Left kidney (tissue), 2 donors: ENCODE measurements around the gene SLC12A7. TPM values are rescaled to one million over a fixed set of nuclear protein-coding genes. Genes with fewer than 3 reads are reported as not detected.

Experiments
- DNase-seq: peaks from one replicate; pipeline ENCODE4 v3.0.0-alpha.2; 2013
- polyA plus RNA-seq: library from polyadenylated mRNA; unstranded; fragments of 120-200 nt; gene quantifications from one replicate; pipeline ENCODE4 v1.2.1, GENCODE V29; 2013; ENCODE audit not compliant: insufficient read length

Gene SLC12A7
- polyA plus RNA-seq, 1 donor, result 38.3 TPM

DNA sequence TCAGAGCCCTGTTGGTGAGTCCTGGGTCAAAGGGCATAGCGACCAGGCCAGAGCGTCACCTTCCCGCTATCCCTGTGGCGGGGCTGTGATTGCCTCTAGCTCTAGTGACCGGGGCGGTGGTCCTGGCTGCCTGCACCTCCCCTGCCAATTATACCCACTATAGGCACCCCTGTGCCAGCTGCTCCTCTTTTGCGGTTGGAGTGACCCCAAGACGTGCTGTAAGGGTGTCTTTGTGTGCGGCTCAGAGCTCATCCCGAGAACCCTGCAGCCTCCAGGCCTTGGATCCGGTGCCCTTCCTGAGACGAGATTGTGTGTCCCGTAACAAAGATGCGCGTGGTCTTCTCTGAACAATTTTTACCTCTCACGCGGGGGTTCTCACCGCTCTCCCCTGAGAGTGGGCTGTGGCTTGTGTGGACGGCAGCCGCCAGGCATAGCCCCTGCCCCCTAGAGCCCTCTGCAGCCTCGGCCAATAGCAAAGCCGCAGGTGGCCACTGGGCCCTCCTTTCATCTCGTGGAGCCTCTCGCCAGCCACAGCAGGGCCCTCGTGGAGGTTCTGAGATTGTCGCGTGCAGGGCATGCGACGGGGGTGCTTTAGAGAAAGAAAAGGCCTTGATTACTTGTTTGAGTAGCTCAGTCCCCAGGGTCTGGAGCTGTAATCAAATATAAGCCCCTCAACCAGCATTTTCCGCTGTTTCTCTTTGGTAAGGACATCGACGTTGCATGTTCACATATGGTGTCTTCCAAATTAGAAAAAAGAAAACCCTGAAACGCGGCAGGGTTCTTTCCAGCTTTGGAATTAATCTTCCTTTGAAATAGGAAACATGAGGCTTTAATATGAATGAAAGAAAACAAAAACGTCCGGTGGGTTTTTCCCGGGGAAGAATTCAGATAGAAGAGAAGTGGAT, 92.6 kb downstream of the SLC12A7 start:
- no peak for DNase-seq

DNA sequence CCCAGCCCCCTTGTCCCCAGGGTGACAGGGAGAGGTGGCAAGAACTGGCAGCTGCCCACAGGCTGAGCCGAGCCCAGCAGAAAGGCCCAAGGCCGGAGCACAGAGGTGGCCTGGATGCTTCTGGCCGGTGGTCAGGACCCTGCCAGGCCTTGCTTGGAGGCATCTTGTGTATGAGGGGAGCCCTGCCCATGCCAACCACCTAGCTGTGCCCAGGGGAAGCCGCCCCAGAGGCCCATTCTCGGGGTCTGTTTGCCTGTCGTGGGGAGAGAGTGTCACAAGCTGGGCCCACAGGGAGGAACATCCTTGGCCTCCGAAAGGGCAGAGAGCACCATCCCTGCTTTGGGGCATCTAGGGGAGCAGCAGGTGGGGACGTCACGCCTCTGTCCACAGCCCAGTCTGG, 93.3 kb downstream of the SLC12A7 start:
- no peak for DNase-seq

DNA sequence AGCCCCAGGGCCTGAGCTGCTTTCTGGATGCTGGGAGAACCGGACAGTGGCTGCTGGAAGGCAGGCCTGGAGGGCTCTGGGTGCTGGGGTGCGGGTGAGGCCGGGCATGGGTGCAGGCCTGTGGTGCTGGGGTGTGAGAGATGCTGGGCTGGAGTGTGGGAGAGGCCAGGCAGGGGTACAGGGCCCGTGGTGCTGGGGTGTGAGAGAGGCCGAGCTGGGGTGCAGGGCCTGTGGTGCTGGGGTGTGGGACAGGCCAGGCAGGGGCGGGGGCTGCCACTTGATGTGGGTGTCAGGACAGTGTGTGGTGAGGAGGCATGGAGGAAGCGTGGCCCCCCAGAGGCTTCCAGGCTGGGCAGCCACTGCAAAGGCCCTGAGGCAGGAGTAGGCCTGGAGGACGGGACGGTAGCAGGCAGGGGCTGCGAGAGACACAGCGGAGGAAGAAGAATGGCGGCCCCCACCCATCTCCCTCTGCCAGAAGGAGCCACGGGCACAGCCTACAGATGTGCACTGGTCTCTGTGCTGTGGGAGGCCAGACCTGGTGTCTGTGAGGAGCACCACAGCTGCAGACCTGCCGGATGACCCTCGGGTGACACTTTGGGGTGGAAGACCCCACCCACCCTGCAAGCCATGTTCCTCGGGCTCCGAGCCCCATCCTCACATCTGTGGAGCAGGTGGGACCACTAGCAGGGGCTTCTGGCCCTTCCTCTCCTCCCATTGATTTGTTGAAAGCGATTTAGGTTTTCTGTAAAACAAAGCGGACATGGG, 94.0 kb downstream of the SLC12A7 start:
- no peak for DNase-seq

DNA sequence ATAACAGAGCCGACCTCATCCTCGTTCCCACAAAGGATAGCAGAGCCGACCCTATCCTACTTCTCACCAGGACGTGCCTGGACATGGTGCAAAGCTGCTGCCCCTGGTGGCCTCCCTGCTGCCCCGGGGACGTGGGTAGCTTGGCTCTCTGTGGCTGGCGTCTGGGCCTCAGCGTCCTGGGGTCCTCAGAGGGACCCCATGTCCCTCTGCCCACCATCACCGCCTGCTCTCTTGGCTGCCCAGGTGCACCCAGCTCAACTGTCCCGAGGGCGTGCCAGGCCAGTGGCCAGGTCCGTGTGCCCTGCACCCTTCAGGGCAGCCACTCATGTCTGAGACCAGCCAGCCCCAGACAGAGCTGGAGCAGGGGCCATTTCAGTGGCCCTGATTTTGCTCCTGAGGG, 94.8 kb downstream of the SLC12A7 start:
- DNase-seq, result no peak

DNA sequence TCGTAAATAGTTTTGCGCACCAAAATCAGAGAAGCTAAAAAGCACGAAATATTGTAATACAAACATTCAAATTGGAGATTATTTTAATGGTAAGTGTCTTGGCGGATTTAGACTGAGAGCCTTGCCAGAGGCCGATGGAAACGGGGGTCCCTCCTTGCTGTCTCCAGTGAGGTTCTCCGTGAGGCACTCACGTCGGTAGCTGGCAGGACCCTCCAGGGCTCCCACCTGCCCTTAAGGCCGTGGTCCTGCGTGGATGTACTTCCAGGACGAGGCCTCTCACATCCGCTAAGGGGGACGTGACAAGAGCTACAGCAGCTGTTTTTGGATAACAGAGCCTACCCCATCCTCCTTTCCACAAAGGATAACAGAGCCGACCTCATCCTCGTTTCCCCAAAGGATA, 95.4 kb downstream of the SLC12A7 start:
- DNase-seq, result no peak

DNA sequence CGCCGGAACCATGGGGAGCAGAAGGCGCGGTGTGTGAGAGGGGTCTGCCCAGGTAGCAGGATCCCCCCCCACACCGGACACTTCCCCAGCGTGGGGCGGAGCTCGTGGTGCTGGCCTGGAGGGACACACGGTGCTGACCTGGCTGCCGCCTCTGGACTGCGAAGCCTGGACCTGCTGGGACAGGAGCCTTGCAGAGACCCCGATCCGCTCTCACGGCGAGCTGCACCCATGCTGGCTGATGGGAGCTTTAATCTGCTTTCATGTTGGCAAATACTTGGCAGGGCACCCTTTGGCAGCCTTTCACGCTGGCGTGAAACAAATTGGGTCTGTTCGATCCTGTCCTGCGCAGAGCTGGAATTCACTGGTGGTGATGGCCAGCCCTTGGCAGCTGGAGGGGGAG, 95.8 kb downstream of the SLC12A7 start:
- DNase-seq, result no peak

DNA sequence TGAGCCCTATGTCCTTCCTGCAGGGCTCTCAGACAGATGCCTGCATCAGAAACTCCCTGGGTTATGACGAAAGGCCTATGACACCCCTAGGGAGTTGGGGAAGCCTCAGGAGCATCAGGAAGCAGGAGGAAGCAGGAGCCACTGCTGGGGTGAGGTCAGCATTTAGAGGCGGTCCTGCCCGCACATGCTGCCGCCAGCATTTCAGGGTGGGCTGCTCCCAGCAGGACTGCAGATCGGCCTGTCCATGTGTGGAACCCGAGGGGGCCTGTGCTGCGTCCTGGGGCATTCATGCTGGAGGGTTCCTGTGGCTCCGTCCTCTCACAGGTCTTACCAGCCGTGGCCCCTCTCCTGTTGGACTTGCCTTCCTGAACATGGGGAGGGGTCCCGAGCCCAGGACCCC, 96.4 kb downstream of the SLC12A7 start:
- DNase-seq, result no peak

DNA sequence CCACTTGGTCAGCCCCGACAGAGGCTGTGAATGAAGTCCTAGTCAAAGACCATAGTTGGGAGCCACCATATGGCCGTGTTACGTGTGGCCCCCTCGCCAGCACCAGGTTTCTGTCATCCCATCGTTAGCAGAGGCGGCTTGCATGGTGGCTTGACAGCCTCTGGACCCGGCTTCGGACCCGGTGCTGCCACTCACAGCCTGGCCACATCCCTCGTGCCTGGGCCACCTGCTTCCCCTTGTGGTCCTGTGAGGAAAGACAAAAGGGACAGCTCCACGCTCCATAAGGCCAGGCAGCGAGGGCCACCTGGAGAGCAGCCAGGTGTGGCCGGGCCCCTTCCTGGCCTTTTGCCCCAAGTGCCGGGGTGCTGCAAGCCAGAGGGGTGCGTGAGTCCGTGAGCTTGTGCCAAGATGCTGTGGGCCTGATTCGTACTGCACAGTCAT, 97.1 kb downstream of the SLC12A7 start:
- no peak for DNase-seq

DNA sequence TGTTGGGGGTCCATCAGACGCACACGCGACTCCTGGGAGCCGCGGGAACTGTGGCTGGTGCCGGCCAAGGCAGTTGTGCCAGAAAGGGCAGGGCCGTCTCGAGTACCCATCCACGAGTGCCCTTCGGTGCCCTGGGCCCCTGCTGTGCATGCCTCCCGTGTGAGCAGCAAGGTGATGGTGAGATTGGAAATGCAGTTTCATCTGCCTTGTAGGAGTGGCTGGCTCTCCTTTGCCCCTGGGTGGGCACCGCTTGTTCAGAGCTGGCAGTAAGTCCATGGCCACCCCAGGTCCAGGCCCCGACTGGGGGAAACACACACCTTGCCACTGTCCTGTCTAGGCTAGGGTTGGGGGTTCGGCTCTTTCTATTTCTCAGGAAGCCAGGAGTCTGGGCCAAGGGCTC, 97.5 kb downstream of the SLC12A7 start:
- no peak for DNase-seq

DNA sequence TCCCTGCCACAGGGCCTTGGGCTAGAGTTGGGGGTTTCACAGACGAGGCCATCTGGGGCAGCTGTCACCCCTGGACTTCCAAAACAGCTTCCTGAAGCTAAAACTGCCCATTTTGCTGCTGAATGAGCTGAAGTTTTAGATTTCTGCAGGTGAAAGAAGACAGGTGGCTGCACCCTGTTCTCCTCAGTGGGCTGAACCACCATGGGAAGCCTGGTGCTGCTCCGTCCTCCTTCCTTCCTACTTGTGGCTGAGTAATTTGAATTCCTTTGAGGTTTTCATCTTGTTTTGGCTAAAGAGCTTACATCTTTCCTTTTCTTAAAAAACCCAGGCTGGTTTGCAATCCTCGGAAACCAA, 97.9 kb downstream of the SLC12A7 start:
- no peak for DNase-seq

DNA sequence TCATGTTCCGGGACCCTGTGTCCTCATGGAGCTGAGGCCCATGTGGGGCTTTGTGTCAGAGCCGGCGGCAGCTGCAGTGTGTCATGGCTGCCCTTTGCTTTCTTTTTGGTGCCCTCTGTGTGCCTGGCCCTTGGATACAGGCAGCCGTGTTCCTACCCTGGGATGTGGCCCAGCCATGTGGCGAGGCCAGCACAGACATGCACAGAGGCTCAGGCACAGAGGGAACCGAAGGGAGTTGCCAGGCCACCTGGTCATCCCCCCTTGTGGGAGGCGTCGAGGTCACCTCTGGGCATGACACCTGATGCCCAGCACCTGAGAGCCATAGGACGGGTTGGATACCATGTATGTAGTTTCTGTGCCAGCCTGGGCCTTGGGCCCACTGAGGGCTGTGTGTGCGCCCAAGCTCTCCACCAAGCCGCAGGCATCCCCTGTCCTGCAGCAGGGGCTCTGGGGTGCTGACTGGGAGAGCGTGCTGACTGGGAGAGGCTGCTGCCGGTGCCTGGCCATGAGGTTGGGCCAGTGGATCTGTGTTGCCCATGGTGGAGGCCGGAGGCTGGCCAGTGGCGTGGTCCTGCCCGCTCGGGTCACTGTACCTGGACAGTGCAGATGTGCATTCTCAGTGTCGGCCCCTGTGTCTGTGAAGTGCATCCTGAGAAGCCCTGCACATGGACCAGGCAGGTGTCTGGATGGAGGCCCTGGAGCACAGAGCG, 98.5 kb downstream of the SLC12A7 start:
- DNase-seq, result no peak

DNA sequence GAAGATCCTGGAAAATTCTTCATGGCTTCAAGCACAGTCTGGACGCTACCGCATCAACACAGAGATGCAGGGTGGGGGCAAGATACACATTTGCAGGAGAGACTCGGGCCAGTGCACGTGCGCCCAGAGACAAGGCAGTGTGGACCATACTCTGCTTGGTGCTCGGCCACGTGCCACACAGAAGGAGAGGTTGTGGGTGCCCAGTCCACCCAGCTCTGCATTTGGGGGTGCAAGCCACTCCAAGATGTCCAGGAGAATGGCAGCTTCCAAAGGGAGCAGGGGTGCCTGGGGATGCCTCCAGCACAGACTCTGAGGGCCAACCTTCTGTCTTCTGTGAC, 99.0 kb downstream of the SLC12A7 start:
- DNase-seq, result no peak

DNA sequence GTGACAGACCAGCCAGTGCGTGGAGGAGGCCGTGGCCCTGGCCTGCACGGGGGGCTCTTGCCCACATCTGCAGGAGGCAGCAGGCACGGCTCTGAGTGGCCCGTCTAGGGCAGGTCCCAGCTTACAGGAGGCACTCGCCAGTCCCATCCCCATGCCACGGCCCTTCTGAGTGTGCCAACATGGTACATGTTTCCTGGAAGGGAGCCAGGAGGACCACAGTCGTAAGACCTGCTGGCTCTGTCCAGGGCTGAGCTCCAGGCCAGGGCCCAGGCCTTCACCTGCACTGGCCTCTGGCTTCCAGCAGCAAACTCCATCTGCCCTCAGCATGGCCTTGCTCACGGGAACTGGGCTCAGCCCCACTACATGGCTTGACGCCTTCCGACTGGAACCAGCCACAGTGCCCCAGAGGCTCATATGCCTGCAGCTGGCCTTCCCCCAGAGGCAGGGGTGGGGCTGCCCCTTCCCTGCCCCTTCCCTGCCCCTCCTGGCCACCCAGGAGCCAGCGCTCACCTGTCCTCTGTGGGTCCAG, 99.5 kb downstream of the SLC12A7 start:
- no peak for DNase-seq

DNA sequence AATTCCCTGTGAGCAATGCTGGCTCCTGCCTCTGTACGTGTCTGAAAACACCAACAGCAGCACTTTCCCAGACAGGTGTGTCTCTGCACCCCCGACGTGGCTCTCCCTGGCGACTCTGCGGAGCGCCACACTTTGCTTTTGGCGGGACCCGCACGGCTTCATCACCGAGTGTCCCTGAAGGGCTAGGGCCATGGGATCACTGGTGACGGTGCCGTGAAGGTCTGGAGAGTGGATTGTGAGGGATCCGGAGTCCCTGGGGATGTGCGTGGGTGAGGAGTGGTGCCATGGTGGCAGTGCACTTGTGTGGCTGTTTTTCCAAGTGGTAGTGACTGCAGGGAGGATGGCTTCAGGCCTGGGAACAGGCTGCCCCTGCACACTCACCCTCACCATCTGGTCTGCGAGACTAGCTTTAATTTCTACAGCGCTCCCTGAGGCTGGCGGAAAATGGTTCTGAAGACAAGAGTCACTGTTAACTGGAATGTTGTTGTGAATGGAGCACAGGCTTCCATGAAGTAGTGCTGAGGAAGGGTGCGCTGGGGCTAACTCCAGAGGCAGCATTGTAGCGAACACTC, 100.0 kb downstream of the SLC12A7 start:
- DNase-seq, result no peak

DNA sequence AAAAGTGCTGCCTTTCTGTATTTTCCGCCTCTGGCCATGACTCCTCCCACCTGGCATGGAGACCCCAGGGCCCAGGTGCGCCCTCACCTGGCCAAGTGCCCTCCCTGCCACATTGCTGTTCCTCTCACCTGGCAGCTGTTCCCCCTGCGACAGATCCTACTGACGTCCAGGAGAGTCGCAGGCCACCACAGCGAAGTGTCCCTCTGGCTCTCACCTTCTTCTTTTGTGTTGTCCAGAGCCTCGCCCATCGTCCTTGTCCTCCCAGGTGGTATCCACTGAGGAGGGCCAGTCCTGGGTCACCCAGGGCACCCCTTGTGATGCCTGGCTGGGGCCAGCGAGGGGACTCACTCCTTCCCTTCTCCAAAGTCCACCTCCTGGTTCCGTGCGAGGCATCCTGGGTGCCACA, 100.6 kb downstream of the SLC12A7 start:
- no peak for DNase-seq

DNA sequence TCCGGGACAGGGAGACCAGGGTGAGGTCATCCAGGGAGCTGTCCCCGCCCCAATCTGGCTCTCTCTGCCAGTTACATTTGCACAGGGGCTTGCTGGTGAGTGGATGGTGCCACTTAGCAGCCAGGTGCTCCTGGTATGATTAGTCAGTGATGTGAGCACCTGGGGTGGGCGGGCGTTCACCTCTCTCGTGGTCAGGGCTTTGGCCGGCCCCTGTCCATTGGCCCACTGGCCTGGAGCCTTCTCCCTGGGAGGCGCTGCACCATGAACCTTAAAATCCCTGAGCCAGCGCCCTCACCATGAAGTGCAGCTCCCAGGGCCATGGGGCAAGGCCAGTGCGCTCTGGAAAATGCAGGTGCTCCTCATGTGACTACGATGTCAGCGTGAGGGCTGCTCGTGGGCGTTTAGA, 101.2 kb downstream of the SLC12A7 start:
- DNase-seq, result no peak

DNA sequence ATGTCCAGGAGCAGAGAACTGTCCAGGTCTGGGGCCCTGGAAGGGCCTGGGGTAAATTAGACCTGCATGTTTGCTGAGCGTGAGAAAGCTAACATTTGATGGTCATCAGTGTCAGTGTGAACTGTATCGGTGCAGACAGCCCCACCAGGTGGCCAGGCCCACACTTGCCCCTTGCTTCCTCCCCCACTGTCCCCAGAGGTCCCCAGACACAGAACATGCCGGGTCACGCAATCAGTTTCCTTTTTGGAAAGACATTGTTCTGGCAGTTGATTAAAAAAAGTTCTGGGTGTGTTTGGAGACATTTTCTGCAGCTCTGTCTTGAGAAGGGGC, 101.7 kb downstream of the SLC12A7 start:
- no peak for DNase-seq

DNA sequence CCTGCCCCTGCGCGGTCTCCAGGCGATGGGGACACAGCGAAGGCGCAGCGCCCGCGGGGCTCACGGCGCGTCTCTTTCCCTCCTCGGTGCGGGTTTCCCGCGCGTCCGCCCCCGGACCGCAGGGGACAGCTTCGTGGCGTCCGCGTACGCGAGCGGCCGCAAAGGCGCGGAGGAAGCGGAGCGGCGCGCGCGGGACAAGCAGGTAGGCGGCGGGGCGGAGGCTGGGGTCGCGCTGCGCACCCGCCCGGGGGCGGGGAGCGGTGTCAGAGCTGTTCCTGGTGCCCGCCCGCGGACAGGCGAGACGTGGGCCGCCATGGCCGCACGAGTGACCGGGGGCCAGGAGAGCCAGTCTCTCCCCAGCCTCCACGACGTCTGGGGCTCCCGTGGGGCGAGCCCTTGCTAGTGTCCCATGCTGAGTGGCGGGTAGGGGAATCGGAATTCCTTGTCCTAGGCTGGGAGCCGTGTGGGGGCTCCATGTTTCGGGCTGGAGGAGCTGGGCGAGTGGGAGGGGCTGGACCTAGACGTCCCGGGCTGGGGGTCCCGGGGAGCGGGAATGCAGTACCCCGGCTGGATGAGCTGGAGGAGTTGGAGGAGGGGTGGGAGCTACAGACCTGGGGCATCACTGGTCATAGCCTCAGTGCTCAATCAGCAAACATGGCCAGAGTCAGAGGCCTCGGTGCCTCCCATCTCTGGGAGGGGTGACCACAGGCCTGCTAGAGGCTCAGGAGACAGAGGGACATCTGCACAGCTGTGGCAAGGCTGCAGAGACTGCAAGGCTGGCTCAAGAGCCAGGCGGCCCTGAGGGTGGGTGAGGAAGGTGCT, 102.3 kb downstream of the SLC12A7 start:
- no peak for DNase-seq

DNA sequence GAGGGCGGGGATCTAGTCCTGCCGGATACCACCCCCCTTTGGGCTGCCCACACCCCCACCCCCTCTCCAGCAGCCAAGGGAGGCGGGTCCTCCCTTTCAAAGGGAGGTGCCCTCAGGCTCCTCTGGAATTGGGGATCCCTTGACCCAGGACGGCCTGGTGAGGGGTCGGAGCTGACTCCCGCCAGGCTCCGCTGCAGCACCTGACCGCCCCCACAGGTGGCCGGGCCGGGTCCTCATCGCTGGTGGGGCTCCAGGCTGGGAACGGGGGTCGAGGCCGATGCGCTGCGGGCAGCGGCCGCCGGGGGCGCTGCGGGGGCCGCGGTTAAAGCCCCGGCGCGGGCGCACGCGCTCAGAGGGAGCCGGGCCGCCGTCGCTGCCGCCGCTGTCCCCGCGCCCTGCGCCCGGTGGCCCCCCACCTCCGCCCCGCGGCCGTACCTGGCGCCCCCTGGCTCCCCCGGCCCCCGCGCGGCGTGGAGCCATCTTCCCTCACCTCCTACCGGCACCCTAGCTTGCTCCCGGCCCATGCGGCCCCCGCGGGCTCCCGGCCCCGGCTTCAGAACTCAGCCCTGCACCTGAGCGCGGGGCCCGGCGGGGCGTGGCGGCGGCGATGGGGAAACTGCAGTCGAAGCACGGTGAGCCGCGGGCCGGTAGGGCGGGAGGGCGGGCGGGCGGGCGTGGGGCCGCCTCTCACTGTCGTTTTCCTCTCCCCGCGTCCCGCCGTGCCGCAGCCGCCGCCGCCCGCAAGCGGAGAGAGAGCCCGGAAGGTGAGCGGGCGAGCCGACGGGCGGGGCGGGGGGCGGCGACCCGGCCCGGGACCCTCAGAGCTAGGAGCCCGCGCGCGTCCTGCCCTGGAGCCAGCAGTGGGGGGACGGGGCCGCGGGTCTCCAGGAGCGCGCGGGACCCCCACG, 103.2 kb downstream of the SLC12A7 start, which contains the start of gene NKD2:
NKD2 (plus strand) TSS at position 352 of the 908 bp plus-strand sequence; CDS start at position 608, 256 bp downstream.
- DNase-seq, result peak; percentile 47
